Esophagus squamous epithelium (tissue), 5 donors: ENCODE data around the gene BPIFA3. TPM values are rescaled to one million over a fixed set of nuclear protein-coding genes. Genes with fewer than 3 reads are reported as not detected.

Source experiments
- DNase-seq: peaks from one replicate; lab custom pipeline; 2025; lab: John Stamatoyannopoulos, UW
- H3K27ac ChIP-seq, 4 donors: fragments of 200-600 bp; sonication (generic); one replicate each; pipeline ENCODE4 v1.5.1; 2016 to 2019; ENCODE audit warnings: mild to moderate bottlenecking in 1 of 4
- H3K27me3 ChIP-seq, 4 donors: fragments of 200-600 bp; sonication (generic); 1 replicate in 3 of 4; 2 replicates in 1 of 4; pipeline versions ENCODE4 v1.5.1 to v1.6.0; 2017 to 2021; ENCODE audit warnings: antibody characterized with exemption in 1 of 4
- H3K36me3 ChIP-seq, 3 donors: fragments of 200-600 bp; sonication (generic); one replicate each; pipeline ENCODE4 v1.5.1; 2016 to 2019
- H3K4me1 ChIP-seq, 3 donors: fragments of 200-600 bp; sonication (generic); one replicate each; pipeline ENCODE4 v1.5.1; 2017 to 2019
- H3K4me3 ChIP-seq, 4 donors: fragments of 200-600 bp; sonication (generic); 1 replicate in 3 of 4; 2 replicates in 1 of 4; pipeline ENCODE4 v1.5.1; 2016 to 2019; ENCODE audit warnings: mild to moderate bottlenecking in 2 of 4, moderate library complexity in 1 of 4
- H3K9me3 ChIP-seq, 3 donors: fragments of 200-600 bp; sonication (generic); one replicate each; pipeline ENCODE4 v1.5.1; 2016 to 2019
- POLR2A ChIP-seq, 4 donors: fragments of 450-650 bp; IDR thresholded peaks; one replicate each; pipeline ENCODE4 v1.6.1; 2017; ENCODE audit warnings: antibody characterized with exemption in 4 of 4, mild to moderate bottlenecking in 4 of 4, moderate library complexity in 3 of 4
- WGBS, 2 donors: methylation state at CpG; one replicate each; pipeline ENCODE4 v1.1.5; 2018; 5-methylcytosine and 5-hydroxymethylcytosine counted together
- intact Hi-C: fragments of 100-400 bp; cut with DNase I; formaldehyde crosslinking; loops from one replicate; pipeline ENCODE4 v1.15.0; 2022
- total RNA-seq, 4 donors: library from RNA; depleted of rRNA; stranded (reverse); fragments of >200 nt; gene quantifications; one replicate each; pipeline ENCODE4 v1.1.0, GENCODE V29; 2016
- TF ChIP-seq, protein P1 (sequence below), 6 experiments: fragments of 450-650 bp in 4 of 6; fragments of 200-600 bp in 2 of 6; sonication (generic) in 2 of 6; IDR thresholded peaks; one replicate each; pipeline ENCODE4 v1.5.1; 2016 to 2019; ENCODE audit warnings: antibody characterized with exemption in 6 of 6, mild to moderate bottlenecking in 4 of 6, moderate library complexity in 4 of 6
- donor health status: DM: yes; HTN: yes; CAD: no.

BPIFA3 gene
- total RNA-seq, 4 donors from 2014 or later = not detected

DNA sequence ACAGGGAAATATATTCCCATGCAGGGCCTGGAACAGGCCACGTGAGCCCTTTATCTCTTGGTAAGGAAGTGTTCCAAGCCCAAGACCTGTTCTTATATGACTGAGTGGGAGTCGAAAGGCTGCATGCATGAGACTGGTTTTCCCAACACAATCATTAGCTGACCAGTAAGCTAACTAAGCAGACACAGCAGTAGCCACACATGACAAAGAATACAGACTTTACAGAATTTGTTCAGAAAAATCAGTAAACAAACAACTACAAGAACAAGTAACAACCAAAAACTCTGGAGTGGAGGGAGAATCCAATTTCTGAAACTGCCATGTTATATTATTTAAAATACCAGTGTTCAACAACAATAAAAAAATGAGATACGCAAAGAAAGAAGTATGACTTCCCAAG is 35.3 kb downstream of the BPIFA3 start:
- Histone ChIP-seq H3K9me3 (no peaks in the 10 kb centered on the region), H3K4me1 (no peaks in the 10 kb centered on the region), H3K36me3 (no peaks in the 10 kb centered on the region), H3K27ac (no peak overlapping the region), H3K27me3 (peaks cover 0 to 16% (median 0%) of the 10 kb centered on the region in 4 donors), H3K4me3 (no peak overlapping the region)
- WGBS, 2 donors = 80 to 84% methylated on average over 3 of the region's 3 CpGs
- intact Hi-C loops = no loop called here
- no peak for TF ChIP-seq POLR2A (IDR thresholded peaks at IDR 0.05)
- TF ChIP-seq, protein P1, sequence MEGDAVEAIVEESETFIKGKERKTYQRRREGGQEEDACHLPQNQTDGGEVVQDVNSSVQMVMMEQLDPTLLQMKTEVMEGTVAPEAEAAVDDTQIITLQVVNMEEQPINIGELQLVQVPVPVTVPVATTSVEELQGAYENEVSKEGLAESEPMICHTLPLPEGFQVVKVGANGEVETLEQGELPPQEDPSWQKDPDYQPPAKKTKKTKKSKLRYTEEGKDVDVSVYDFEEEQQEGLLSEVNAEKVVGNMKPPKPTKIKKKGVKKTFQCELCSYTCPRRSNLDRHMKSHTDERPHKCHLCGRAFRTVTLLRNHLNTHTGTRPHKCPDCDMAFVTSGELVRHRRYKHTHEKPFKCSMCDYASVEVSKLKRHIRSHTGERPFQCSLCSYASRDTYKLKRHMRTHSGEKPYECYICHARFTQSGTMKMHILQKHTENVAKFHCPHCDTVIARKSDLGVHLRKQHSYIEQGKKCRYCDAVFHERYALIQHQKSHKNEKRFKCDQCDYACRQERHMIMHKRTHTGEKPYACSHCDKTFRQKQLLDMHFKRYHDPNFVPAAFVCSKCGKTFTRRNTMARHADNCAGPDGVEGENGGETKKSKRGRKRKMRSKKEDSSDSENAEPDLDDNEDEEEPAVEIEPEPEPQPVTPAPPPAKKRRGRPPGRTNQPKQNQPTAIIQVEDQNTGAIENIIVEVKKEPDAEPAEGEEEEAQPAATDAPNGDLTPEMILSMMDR (IDR thresholded peaks at IDR 0.05) = no peak
- DNase-seq = no peak

DNA sequence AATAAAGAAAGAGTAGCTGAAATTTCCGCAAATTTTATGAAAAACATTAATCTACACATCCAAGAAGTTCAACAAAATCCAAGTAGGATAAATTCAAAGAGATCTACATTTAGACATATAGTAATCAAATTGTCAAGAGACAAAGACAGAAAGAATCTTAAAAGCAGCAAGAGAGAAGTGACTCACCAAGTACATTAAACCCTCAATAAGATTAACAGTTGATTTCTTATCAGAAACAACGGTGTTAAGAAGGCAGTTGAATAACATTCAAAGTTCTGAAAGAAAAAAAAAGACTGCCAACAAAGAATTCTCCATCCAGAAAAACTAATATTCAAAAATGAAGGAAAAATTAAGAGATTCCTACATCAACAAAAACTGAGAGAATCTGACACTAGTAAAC is 37.9 kb downstream of the BPIFA3 start:
- Histone ChIP-seq H3K27me3 (peaks cover 0 to 31% (median 0%) of the 10 kb centered on the region in 4 donors), H3K36me3 (no peaks in the 10 kb centered on the region), H3K9me3 (no peaks in the 10 kb centered on the region), H3K4me1 (no peaks in the 10 kb centered on the region), H3K27ac (no peak overlapping the region), H3K4me3 (no peak overlapping the region)
- intact Hi-C loops = no loop called here
- TF ChIP-seq POLR2A (IDR thresholded peaks at IDR 0.05) = no peak
- TF ChIP-seq, protein P1 (IDR thresholded peaks at IDR 0.05) = no peak
- DNase-seq = no peak
- WGBS, 2 donors = 56 to 58% methylated on average over 2 of the region's 2 CpGs

DNA sequence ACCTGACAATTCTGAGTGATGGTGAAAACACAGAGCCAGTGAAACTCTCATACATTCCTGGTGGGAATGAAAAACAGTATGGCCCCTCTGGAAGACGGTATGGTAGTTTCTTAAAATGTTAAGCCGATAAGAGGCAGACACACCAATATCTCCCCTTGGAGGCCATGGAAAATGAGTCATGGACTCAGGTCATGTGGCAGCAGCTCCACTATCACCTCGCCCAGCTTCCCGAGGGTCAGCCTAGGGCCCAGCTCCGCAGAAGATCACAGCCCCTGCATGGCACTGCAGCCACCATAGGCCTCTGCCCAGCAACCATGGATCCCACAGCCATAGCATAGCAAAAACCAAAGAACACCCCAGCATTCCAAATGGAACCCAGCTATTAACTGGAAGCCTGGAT is 40.1 kb downstream of the BPIFA3 start:
- Histone ChIP-seq H3K4me3 (no peak overlapping the region), H3K9me3 (no peaks in the 10 kb centered on the region), H3K36me3 (no peaks in the 10 kb centered on the region), H3K27me3 (peaks cover 0 to 49% (median 0%) of the 10 kb centered on the region in 4 donors), H3K27ac (no peak overlapping the region), H3K4me1 (no peaks in the 10 kb centered on the region)
- no peak for DNase-seq
- intact Hi-C loops = no loop called here
- 68 to 90% methylated on average over 2 of the region's 5 CpGs for WGBS, 2 donors
- TF ChIP-seq, protein P1 (IDR thresholded peaks at IDR 0.05) = no peak
- TF ChIP-seq POLR2A (IDR thresholded peaks at IDR 0.05) = no peak

DNA sequence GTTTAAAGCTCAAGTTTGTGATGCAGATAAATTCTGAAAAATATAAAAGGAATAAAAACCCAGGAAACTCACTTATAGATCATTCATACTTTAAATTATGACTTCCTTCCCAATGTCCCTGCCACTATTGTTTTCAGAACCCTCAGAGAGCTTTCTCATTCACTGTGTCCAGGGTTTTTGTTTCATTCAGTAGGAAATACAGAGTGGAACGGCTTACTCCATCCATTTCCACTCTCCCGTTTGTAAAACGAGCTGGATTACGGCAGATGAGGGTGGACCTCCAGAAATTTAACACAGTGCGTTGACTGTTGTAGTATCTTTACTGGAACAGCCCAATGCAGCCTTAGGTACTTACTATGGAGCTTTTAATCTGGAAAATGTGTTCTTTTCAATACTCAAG is 42.2 kb downstream of the BPIFA3 start:
- Histone ChIP-seq H3K36me3 (no peaks in the 10 kb centered on the region), H3K4me1 (no peaks in the 10 kb centered on the region), H3K4me3 (no peak overlapping the region), H3K27ac (no peak overlapping the region), H3K27me3 (peaks cover 0 to 67% (median 0%) of the 10 kb centered on the region in 4 donors), H3K9me3 (no peaks in the 10 kb centered on the region)
- intact Hi-C loops = no loop called here
- TF ChIP-seq POLR2A (IDR thresholded peaks at IDR 0.05) = no peak
- TF ChIP-seq, protein P1 (IDR thresholded peaks at IDR 0.05) = no peak
- WGBS, 2 donors = 64 to 68% methylated on average over 5 of the region's 5 CpGs
- no peak for DNase-seq

DNA sequence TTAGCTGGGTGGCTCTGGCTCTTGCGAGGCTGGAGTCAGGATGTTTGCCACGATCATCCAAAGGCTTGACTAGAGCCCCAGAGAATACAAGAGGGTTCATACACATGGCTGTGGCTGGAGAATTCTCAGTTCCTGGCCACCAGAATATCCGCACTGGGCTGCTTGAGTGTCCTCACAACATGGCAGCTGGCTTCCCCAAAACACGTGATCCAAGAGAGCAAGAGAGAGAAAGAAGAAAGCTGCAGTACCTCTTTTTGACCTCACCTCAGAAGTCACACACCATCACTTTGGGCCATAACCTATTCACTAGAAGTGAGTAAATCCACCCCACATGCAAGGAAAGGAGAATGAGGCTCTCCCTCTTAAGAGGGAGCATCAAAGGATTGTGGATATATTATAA is 44.3 kb downstream of the BPIFA3 start:
- DNase-seq = no peak
- Histone ChIP-seq H3K36me3 (no peaks in the 10 kb centered on the region), H3K9me3 (no peaks in the 10 kb centered on the region), H3K27ac (no peak overlapping the region), H3K4me3 (no peak overlapping the region), H3K4me1 (no peaks in the 10 kb centered on the region), H3K27me3 (peaks cover 0 to 82% (median 0%) of the 10 kb centered on the region in 4 donors)
- TF ChIP-seq POLR2A (IDR thresholded peaks at IDR 0.05) = no peak
- TF ChIP-seq, protein P1 (IDR thresholded peaks at IDR 0.05) = no peak
- intact Hi-C loops = no loop called here
- 68 to 83% methylated on average over 1 to 4 of the region's 4 CpGs for WGBS, 2 donors
